Hepatocyte (in vitro differentiated cells): ENCODE measurements around the gene FAM181A. TPM values are rescaled to one million over a fixed set of nuclear protein-coding genes. Genes with fewer than 3 reads are reported as not detected.

Experiments used
- DNase-seq: peaks from one replicate; pipeline ENCODE4 v3.0.0-alpha.2; 2016; ENCODE audit warnings: low spot score
- H2AFZ ChIP-seq: fragments of 200-600 bp; sonication (generic); 2 replicates; pipeline ENCODE4 v1.6.0; 2016; ENCODE audit warnings: antibody characterized with exemption, mild to moderate bottlenecking
- H3K27ac ChIP-seq: fragments of 200-600 bp; sonication (generic); 2 replicates; pipeline ENCODE4 v1.5.1; 2016; ENCODE audit warnings: mild to moderate bottlenecking
- H3K27me3 ChIP-seq: fragments of 200-600 bp; sonication (generic); 2 replicates; pipeline ENCODE4 v1.6.1; 2016
- H3K36me3 ChIP-seq: fragments of 200-600 bp; sonication (generic); replicated peaks from 2 replicates; pipeline ENCODE4 v1.5.1; 2016; ENCODE audit warnings: low read depth; ENCODE audit not compliant: insufficient read depth
- H3K4me1 ChIP-seq: fragments of 200-600 bp; sonication (generic); 2 replicates; pipeline ENCODE4 v1.5.1; 2016; ENCODE audit warnings: mild to moderate bottlenecking, moderate library complexity; ENCODE audit not compliant: insufficient read depth
- H3K4me2 ChIP-seq: fragments of 200-600 bp; sonication (generic); 2 replicates; pipeline ENCODE4 v1.6.0; 2016
- H3K4me3 ChIP-seq: fragments of 200-600 bp; sonication (generic); 2 replicates; pipeline ENCODE4 v1.5.1; 2016; ENCODE audit warnings: mild to moderate bottlenecking
- H3K79me2 ChIP-seq: fragments of 200-600 bp; sonication (generic); 2 replicates; pipeline ENCODE4 v1.6.0; 2017; ENCODE audit warnings: mild to moderate bottlenecking
- H3K9me2 ChIP-seq: fragments of 200-600 bp; sonication (generic); replicated peaks from 2 replicates; pipeline ENCODE4 v1.6.0; 2017; ENCODE audit warnings: mild to moderate bottlenecking; ENCODE audit not compliant: insufficient read depth
- H3K9me3 ChIP-seq: fragments of 200-600 bp; sonication (generic); 2 replicates; pipeline ENCODE4 v1.5.1; 2016; ENCODE audit warnings: low read depth, mild to moderate bottlenecking
- H4K20me1 ChIP-seq: fragments of 200-600 bp; sonication (generic); 2 replicates; pipeline ENCODE4 v1.6.0; 2016; ENCODE audit warnings: mild to moderate bottlenecking; ENCODE audit not compliant: insufficient read depth, poor library complexity, severe bottlenecking
- EZH2 ChIP-seq: fragments of 200-600 bp; sonication (generic); IDR thresholded peaks from 2 replicates; pipeline ENCODE4 v1.6.1; 2016; ENCODE audit warnings: antibody characterized with exemption, mild to moderate bottlenecking, borderline replicate concordance
- EZH2phosphoT487 ChIP-seq: fragments of 200-600 bp; sonication (generic); IDR thresholded peaks from one replicate; pipeline ENCODE4 v1.6.1; 2018; ENCODE audit warnings: antibody characterized with exemption, mild to moderate bottlenecking, low read depth, moderate library complexity; ENCODE audit not compliant: unreplicated experiment, severe bottlenecking
- WGBS: methylation state at CpG from one replicate; pipeline ENCODE4 v1.1.6; 2016; ENCODE audit warnings: low lambda C conversion rate; ENCODE audit errors: missing lambda C conversion rate; 5-methylcytosine and 5-hydroxymethylcytosine counted together
- polyA plus RNA-seq: library from polyadenylated mRNA; unstranded; fragments of >200 nt; fragmentation: Nextera tagmentation; extraction: Ambion mirVana; gene quantifications from 2 replicates; pipeline ENCODE4 v1.2.1, GENCODE V29; 2016
- total RNA-seq: library from RNA; depleted of rRNA; stranded (reverse); fragments of >200 nt; gene quantifications from 2 replicates; pipeline ENCODE4 v1.2.3, GENCODE V29; 2014
- TF ChIP-seq, protein P1 (sequence below): fragments of 200-600 bp; sonication (generic); IDR thresholded peaks from 2 replicates; pipeline ENCODE4 v1.5.1; 2016; ENCODE audit warnings: antibody characterized with exemption, mild to moderate bottlenecking; ENCODE audit not compliant: poor library complexity

The FAM181A gene
- total RNA-seq: not detected in 2 replicates
- 0.90 TPM in 1 of 2 replicates, not detected in the other for polyA plus RNA-seq

DNA sequence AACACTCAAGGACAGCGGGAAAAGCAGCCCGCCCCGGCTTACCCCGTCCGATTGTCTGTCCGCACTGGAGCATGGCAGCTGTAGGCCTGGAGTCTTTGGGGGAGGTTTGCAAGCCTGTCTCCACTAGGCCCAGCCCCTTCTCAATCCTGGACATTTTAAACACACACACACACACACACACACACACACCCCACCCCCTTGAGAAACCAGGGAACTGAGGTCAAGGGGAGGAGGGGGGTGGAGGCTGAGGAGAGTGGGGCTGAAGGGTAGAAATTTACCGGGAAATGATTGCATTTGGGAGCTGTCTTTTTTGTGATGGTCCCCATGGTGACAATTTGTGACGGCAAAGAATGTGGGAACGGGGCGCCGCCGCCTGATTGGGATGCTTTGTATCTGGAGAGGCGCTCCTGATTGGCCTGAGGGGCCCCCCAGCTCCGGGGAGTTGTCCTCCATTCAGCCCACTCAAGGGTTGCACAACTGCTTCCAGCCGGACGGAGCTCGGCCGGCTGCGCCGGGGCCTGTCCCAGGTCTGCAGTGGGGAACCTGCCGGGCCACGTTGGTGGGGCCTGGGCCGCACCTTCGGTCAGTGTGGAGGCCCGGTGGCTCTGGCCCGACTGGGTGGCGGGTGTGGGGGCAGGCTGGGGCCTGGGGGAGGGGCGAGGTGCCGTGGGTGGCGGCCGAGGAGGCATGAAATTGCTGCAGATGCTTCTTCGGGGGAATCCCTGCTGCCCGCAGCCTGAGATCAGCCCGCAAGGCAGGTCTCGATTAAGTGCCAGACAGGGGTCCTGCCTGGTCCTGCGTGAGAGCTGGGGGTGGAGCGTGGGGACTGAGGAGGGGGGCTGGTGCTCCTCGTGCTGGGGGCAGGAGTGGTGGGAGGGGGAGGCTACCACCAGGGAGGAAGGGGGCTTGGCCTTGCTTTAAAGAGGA is at the start of gene FAM181A:
Gene FAM181A (plus strand): TSS at position 472 of the 927 bp plus-strand sequence. CDS start 942 bp downstream, outside the sequence.
- H3K79me2 ChIP-seq: no peaks in the 10 kb centered on the region
- H3K4me1 ChIP-seq: no peaks in the 10 kb centered on the region
- TF ChIP-seq EZH2phosphoT487: no peak
- TF ChIP-seq, protein P1, sequence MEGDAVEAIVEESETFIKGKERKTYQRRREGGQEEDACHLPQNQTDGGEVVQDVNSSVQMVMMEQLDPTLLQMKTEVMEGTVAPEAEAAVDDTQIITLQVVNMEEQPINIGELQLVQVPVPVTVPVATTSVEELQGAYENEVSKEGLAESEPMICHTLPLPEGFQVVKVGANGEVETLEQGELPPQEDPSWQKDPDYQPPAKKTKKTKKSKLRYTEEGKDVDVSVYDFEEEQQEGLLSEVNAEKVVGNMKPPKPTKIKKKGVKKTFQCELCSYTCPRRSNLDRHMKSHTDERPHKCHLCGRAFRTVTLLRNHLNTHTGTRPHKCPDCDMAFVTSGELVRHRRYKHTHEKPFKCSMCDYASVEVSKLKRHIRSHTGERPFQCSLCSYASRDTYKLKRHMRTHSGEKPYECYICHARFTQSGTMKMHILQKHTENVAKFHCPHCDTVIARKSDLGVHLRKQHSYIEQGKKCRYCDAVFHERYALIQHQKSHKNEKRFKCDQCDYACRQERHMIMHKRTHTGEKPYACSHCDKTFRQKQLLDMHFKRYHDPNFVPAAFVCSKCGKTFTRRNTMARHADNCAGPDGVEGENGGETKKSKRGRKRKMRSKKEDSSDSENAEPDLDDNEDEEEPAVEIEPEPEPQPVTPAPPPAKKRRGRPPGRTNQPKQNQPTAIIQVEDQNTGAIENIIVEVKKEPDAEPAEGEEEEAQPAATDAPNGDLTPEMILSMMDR: no peak
- TF ChIP-seq EZH2: no peak
- no peaks in the 10 kb centered on the region for H3K36me3 ChIP-seq
- no peak within 1 kb of the TSS for H3K27ac ChIP-seq
- no peak within 1 kb of the TSS for H3K4me2 ChIP-seq
- 88% methylated on average over 28 of the region's 38 CpGs for WGBS
- no peak within 1 kb of the TSS for H2AFZ ChIP-seq
- no peaks in the 10 kb centered on the region for H3K27me3 ChIP-seq
- no peaks in the 10 kb centered on the region for H3K9me3 ChIP-seq
- H3K9me2 ChIP-seq: no peaks in the 10 kb centered on the region
- no peaks in the 10 kb centered on the region for H4K20me1 ChIP-seq
- DNase-seq: no peak
- no peak within 1 kb of the TSS for H3K4me3 ChIP-seq

DNA sequence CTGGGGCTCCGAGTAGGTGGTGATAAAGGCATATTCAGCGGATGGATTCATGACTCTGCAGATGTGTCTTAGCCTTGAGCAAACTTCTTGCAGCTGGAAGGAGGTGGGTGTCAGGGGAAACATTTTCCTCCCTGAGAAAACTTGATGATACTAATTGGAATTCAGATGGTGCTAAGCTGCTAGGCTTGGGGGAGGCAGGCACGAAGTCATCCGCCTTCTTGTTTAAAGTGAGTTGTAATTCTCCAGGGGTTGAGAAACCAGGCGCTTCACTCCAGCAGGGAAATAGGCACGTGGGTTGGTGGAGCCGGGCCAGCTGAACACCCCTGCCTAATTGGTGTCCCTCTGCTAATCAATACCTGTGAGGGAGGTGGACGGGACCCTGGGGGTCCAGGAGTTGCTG is 48.9 kb upstream of the FAM181A start:
- TF ChIP-seq, protein P1: no peak
- TF ChIP-seq EZH2 (no peak), EZH2phosphoT487 (no peak)
- 86% methylated on average over 8 of the region's 8 CpGs for WGBS
- Histone ChIP-seq H2AFZ (no peak overlapping the region), H3K79me2 (no peaks in the 10 kb centered on the region), H3K4me3 (no peak overlapping the region), H3K4me1 (peaks cover 7% of the 10 kb centered on the region), H3K9me2 (no peaks in the 10 kb centered on the region), H3K27ac (no peak overlapping the region), H3K9me3 (no peaks in the 10 kb centered on the region), H3K36me3 (no peaks in the 10 kb centered on the region), H4K20me1 (no peaks in the 10 kb centered on the region), H3K4me2 (no peak overlapping the region), H3K27me3 (no peaks in the 10 kb centered on the region)
- DNase-seq: no peak

DNA sequence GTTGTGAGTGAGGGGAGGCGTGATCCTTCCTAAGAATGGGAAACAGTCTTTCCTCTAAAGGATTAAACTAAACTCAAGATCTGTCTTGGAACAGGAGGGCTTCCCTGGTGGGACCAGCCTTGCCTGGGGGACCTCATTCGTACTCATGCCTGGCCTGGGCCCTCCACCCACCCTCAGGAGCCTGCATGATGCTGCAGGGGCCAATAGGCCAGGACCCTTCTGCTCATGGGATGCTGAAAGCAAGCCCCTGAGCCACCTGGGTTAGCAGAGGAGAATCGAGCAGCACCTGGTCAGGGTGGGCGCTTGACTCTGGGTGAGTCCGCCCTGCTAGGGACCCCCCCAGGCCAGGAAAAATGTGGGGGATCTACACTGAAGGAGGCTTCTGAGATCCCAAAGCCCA is 48.3 kb upstream of the FAM181A start:
- WGBS: 87% methylated on average over 5 of the region's 5 CpGs
- no peak overlapping the region for H3K4me3 ChIP-seq
- peaks cover 7% of the 10 kb centered on the region for H3K4me1 ChIP-seq
- H3K36me3 ChIP-seq: no peaks in the 10 kb centered on the region
- TF ChIP-seq EZH2: no peak
- TF ChIP-seq, protein P1: no peak
- no peak for TF ChIP-seq EZH2phosphoT487
- H3K9me3 ChIP-seq: no peaks in the 10 kb centered on the region
- no peak overlapping the region for H3K27ac ChIP-seq
- H2AFZ ChIP-seq: no peak overlapping the region
- H3K4me2 ChIP-seq: no peak overlapping the region
- H3K27me3 ChIP-seq: no peaks in the 10 kb centered on the region
- no peaks in the 10 kb centered on the region for H3K79me2 ChIP-seq
- H3K9me2 ChIP-seq: no peaks in the 10 kb centered on the region
- H4K20me1 ChIP-seq: no peaks in the 10 kb centered on the region
- no peak for DNase-seq
